CD4-positive, alpha-beta T cell treated with Interleukin-6 at 100 ng/mL for 8 hours (primary cell): ENCODE results near the gene FBLN1.
A peak's percentile ranks its signal among the peaks of the same experiment; 100 is the strongest.
"Not testable (repeated sequence)": the region's sequence is repeated elsewhere in the genome, so short reads cannot be mapped to it uniquely, and the experiment has no call there.

ENCODE experiments used
- DNase-seq: peaks from one replicate; pipeline ENCODE4 v3.0.0-alpha.2; 2020; ENCODE audit warnings: mixed read lengths, low spot score

FBLN1 gene

GRCh38 chr22:45585946-45586540, 83.4 kb downstream of the FBLN1 start:
- DNase-seq, result no peak

GRCh38 chr22:45586651-45587405, 84.1 kb downstream of the FBLN1 start:
- DNase-seq, result no peak

- no peak for DNase-seq
Observed at GRCh38 chr22:45587638-45588505, 85.2 kb downstream of the FBLN1 start.

GRCh38 chr22:45589556-45589955, 86.9 kb downstream of the FBLN1 start:
- no peak for DNase-seq

GRCh38 chr22:45590262-45590661, 87.6 kb downstream of the FBLN1 start:
- no peak for DNase-seq

GRCh38 chr22:45591633-45592213, 89.0 kb downstream of the FBLN1 start:
- not testable (repeated sequence) for DNase-seq

GRCh38 chr22:45594123-45594941, 91.6 kb downstream of the FBLN1 start:
- DNase-seq, result no peak

GRCh38 chr22:45597460-45598192, 94.9 kb downstream of the FBLN1 start:
- no peak for DNase-seq

GRCh38 chr22:45598596-45599217, 96.0 kb downstream of the FBLN1 start:
- DNase-seq, result no peak

- no peak for DNase-seq
Observed at GRCh38 chr22:45599836-45600577, 97.3 kb downstream of the FBLN1 start.

GRCh38 chr22:45600790-45601730, 98.4 kb downstream of the FBLN1 start:
- DNase-seq, result no peak

- DNase-seq, result no peak
Observed at GRCh38 chr22:45602004-45602733, 99.5 kb downstream of the FBLN1 start.

- no peak for DNase-seq
Observed at GRCh38 chr22:45602824-45603595, 100.3 kb downstream of the FBLN1 start.

- DNase-seq, result no peak
Observed at GRCh38 chr22:45603619-45604018, 100.9 kb downstream of the FBLN1 start.

- not testable (repeated sequence) for DNase-seq
Observed at GRCh38 chr22:45608045-45608444, 105.4 kb downstream of the FBLN1 start.

GRCh38 chr22:45608763-45609180, 106.1 kb downstream of the FBLN1 start:
- peak; percentile 38 for DNase-seq

- DNase-seq, result peak; percentile 35
Observed at GRCh38 chr22:45612451-45612901, 109.8 kb downstream of the FBLN1 start.
